ELR (cell line): ENCODE results near the gene GALM.
"Not testable (repeated sequence)": the region's sequence is repeated elsewhere in the genome, so short reads cannot be mapped to it uniquely, and the experiment has no call there.

Experiments used
- DNase-seq: peaks from one replicate; pipeline ENCODE4 v3.0.0-alpha.2; 2015; ENCODE audit warnings: low read depth

GALM gene

DNA sequence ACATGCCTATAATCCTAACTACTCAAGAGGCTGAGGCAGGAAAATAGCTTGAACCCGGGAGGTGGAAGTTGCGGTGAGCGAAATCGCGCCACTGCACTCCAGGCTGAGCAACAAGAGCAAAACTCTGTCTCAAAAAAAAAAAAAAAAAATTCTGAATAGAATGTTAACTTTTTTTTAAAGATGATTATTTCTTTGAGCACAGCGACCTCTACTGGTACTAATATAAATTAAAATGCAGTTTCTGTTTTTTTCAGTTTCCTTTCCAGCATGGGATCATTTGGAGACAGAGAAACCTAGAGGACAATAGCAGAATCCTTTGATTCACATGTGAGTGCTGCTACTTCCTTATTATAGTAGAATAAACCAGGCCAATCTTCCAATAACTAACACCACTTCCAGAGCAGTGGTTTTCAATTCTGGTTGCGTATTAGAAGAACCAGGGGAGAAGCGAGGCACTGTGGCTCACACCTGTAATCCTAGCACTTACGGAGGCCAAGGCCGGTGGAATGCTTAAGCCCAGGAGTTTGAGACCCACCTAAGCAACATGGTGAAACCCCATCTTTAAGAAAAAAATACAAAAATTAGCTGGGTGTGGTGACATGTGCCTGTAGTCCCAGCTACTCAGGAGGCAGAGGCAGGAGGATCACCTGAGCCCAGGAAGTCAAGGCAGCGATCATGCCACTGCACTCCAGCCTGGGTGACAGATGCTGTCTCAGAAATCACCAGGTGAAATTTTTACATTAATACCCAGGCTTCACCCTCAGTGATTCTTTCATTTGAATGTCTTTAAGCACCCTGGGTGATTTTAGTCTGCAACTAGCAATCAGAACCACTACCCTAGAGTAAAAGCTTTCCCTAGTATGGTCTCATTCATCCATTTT is 75.2 kb downstream of the GALM start:
- DNase-seq, result peak; percentile 72

DNA sequence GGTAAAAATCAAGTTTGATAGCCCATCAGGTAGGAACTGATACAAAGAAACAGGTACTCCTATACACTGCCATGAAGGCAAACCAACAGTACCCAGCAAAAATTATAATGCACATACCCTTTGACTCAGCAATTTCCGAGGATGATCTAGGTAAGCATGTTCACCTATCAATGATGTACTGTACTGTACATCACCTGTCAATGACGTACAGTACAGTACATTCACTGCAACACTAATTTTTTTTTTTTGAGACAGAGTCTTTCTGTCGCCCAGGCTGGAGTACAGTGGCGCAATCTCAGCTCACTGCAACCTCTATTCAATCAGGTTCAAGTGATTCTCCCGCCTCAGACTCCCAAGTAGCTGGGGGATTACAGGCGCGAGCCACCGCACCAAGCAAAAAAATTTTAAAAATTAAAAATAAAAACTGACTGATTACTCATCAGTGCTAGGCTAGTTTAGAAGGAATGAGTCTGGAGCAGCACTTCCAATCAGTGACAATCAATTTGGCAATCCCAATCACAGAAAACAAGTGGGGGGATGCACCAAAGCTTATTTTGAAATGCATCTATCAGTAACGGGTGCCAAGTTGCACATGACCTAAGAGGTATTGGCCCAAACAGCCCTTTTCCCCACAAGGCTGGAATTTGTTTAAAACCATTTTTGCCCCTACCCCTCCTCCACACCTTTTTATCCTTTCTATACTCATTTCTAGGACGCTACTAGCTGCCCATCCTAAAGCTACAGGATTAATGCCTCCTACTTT is 77.1 kb downstream of the GALM start:
- no peak for DNase-seq

DNA sequence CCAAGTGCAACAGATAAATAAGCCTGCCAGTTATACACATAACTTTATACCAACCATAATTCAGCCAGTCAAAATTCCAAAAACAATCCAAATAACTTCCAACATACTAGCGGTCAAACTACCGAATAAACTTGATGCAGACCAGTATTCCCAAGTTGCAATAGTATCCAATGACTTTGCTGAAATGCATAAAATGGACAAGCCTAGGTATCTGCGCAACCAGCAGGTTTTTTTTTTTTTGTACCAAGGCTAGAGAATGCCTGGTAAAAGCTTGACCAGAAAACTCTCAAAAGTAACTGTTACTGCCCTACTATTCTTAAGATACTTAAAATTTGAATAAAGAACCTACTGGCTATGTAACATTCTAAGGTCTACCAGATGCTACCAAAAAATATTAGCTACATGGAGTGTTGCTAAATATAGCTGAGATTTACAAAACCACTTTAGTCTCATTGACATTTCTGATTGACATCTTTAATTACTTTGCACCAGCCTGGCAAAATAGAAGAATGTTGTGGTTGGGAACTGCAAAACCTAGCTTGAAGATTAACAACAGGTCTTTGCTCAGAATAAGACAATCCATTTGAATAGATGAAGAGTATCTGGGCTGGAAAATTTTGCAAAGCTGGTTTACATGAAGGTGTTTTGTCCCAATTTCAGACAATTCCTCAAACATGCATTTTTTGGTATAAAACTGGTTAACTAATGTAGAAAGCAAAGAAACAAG is 77.9 kb downstream of the GALM start:
- no peak for DNase-seq

DNA sequence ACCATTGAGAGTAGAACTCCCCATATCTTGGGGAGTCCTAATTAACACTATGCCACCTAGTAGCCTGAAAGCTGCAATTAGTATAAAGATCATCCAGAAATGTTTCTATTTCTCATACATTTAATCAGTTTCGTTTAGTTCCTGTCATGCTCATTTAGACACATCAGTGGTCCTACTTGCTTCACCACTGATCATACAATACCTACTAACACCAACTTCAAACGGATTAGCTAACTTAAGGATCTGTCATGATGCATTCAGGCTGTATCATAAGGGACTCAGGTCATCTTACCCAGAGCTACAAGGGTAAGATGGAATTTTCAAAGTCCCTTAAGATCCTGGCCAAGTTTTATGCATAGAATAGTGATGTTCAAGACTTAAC is 78.5 kb downstream of the GALM start:
- no peak for DNase-seq

DNA sequence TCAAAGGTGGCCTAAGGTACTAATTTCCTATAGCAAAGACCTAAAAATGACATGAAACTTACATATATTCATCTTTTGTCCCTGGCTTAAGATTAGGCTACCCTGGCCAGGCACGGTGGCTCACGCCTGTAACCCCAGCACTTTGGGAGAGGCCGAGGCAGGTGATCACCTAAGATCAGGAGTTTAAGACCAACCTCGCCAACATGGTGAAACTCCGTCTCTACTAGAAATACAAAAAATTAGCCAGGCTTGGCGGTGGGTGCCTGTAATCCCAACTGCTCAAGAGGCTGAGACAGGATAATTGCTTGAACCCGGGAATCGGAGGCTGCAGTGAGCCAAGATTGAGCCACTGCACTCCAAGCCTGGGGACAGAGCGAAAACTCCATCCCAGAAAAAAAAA is 79.4 kb downstream of the GALM start:
- DNase-seq, result no peak

DNA sequence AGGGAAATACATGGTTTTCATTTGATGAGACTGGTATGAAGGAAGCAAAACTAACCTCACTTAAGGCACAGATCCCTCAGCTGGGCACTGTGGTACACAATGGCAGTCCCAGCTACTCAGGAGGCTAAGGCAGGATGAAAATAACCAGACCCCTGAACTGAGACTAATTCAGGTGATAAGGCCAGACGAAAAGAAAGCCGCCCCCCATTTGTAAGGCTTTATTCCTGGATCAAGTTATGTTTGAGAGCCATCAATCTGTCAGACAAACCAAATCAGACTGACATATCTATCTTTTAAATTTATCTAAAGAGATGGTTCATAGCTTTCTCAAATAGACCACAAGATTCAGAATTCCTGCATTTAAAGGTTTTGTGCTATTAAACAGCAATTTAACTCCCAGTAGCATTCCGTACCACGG is 81.1 kb downstream of the GALM start:
- no peak for DNase-seq

DNA sequence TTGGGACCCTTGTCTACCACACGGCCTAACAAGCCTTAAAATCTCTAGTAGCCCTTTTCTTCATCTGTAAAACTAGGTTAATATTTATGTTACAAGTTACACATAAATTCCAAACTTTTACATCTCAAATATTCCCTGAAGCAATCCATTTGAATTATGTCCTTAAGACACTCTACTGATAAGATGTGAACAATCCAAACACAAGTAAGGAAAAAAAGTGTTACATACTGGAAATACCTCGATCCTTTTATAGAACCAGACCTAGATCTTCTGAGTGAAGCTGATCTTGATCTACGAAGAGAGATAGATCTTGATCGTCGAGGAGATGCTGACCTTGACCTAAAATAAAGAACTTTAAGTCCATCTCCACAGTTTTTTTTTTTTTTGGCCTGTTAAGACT is 81.9 kb downstream of the GALM start:
- no peak for DNase-seq

DNA sequence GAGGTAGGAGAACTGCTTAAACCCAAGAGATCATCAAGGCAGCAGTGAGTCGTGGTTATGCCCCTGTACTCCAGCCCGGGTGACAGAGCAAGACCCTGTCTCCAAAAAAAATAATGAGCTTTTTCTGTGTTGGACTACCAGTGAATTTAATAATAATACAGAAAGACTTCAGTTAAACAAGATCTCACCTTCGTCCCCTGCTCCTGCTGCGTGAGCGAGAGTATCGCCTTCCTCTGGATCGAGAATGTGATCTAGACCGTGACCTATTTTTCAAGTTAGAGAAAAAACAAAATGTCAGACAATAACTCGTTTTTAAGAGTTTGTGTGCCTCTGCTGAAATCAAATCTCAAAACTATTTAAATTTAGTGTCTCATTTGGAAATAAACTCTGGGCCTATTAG is 82.5 kb downstream of the GALM start:
- no peak for DNase-seq

DNA sequence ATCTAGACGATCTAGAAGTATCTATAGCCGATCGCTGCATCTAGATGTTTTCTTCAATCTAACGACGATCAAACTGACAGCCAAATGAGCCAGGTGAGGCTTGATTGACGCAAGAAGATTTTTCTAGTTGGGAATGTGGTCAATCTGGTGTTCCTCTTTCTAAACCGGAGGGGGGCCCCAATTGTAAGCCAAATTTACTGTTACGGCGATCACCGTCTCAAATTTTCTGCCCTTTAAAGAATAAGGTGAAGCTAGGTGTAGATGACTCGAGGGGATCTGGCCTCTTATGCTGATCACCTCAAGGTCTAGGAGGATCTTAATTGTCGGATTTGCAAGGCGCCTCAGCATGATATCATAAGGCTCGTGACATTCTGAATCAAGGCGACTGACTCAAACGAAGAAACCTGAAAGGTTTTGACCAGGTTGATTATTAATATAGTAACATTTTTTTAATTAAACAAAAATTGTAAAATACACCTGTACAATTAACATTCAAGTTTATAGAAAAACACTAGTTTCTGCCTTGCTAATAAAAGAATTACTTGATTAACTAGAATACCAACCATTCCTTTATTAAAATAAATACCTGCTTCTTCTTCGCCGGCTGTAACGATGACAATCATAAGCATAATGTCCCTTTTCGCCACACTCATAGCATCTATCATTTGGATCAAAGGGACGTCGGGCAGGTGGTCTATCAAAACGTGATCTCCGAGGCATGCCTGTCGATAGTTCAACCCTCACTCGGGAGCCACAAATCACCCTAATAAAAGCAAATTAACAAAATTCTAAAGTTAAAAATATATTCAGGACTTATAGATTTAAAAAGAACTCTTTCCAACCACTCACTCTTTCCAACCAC is 83.3 kb downstream of the GALM start:
- no peak for DNase-seq

DNA sequence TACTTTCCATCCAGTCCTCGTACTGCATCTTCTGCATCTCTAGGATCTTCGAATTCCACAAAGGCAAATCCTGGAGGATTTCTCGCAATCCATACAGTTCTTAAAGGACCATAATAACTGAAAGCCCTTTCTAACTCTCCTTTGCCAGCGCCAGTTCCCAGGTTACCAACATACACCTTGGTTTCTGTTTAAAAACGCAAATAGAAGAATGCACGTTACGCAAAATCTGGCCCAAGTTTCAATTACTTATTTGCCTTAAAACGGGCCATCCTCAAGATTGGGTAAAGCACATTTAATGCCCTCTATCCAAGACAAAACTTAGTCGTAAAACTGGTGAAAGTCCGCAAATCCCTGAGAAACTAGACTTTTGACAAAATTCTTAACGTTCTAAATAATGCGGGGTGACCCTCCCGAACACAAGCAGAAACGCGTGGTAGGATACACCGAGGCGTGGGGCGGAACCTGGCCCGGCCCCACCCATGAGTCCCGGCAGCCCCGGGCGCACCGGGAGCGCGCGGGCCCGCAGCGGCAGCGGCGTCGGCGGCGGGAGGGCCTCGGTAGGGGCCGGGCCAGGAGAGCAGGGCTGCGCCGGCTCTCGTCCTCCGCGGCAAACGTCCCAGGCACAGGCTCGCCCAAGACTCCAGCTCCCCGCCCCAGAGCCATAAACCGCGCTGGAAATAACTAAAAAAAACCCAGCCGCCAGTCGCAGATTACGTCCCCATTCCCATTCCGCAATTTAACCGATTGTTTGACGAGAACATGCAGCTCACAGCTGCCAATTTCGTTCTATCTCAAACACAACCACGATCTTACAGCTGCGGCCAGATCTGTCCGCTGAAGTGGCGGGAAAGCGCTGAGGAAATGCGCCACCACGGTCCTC is 84.3 kb downstream of the GALM start:
- peak; percentile 40 for DNase-seq

DNA sequence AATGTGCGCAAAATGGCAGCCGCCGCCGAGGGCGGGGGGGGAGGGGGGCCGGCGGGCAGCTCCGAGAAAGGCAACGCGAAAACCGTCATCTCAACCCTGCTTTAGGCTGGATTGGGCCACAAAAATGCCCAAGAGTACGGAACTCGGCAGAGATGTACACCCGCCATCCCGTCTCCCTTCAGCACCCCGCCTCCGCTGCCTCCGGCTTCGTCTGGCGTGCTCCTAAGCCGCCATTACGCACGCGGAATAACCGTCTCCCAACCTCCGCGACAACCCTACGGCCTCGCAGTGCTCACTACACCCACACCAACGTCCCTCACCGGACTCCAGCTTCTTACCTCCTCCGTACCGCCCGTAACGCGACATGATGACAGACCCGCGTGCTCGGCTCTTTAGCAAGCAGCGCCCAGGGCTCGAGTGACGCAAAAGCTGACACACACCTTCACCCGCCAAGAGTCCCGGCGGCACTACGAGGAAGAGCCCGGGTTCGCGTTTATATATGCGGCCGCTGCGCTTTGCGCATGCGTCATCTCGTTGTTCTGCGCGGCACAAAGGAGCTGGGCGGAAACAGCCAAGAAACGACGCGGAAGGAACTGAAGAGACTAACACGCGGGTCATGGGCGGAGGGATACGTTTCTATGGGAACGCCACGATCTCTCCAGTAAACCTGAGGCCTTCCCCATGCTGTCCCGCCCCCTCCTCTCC is 85.1 kb downstream of the GALM start, which contains the start of gene SRSF7:
SRSF7 (minus strand) TSS at position 471 of the 705 bp plus-strand sequence; CDS start at position 366, 105 bp downstream.
- peak; percentile 100 for DNase-seq

DNA sequence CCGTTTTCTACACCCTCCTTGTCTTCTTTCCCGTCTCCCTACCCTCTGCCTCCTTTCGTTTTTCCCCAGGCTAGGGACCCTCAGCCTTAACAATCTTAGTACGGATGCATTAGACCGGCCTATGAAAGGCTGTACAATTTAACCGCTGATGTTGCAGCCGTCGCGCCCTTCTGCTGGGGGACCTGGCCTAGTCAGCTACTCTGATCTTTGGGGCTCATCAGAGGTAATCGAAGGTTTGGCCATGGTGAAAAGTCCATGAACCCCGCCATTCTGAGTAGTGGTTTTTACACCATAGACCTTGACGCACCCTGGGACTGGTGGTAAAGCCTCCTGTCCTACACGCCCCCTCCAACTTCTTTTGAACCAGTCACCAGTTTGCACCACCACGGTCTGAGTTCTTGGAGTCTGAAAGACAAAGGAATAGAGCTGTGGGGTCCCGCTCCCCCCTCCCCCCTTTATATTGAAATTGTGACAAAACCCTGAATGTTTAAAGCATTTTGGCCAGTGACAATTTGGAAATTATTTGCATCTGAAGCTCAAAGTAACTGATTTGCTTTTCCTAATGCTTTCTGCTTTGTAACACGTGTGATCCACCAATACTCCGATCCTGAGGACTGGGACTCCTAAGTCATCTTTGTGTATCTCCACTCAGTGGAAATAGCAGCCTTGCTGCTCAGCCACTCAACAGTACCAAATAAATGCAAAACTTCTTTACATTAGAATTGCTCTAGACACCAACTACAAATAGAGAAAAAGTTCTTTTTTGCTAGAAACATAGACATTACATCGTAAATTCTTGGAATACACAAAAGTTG is 85.9 kb downstream of the GALM start:
- DNase-seq, result peak; percentile 60

DNA sequence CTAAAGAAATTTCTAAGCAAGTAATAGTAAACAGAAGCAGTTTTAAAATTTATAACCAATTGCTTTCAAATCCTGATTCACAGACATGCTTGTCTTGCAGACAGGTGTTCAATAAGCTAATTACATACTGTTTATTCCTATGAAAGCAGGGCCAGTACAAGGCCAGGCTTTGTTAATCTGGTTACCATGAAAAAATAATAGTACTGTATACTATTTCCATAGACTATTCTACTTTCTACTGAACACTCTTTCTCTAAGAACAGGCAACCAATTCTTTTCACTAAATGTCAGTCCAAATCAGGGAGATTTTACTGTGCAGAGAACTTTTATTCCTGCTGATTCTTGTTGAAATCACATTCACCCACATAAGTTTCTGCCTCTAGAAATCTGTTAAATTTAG is 88.1 kb downstream of the GALM start:
- DNase-seq, result no peak

DNA sequence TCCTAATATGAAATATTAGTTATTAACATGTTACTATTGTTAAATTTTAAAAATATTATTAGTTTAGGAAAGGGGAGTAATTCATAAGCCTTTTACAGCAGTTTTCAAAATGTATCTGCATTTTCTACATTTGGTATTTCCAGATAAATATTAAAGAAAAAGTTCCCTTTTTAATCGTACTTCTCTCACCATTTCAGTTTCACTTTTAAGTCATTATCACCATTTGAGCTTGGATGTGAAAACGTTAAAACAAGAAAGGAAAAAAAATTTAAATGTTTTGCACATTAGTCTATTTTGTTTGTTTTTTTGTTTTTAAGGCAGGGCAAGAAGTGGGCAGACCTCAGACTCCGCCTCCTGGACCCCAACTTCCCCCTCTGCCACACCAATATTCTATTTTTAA is 88.6 kb downstream of the GALM start:
- DNase-seq, result no peak

DNA sequence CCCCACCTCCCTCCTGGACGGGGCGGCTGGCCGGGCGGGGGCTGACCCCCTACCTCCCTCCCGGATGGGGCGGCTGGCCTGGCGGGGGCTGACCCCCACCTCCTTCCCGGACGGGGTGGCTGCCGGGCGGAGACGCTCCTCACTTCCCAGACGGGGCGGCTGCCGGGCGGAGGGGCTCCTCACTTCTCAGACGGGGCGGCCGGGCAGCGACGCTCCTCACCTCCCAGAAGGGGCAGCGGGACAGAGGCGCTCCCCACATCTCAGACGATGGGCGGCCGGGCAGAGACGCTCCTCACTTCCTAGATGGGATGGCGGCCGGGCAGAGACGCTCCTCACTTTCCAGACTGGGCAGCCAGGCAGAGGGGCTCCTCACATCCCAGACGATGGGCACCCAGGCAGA is 90.0 kb downstream of the GALM start:
- DNase-seq, result not testable (repeated sequence)

DNA sequence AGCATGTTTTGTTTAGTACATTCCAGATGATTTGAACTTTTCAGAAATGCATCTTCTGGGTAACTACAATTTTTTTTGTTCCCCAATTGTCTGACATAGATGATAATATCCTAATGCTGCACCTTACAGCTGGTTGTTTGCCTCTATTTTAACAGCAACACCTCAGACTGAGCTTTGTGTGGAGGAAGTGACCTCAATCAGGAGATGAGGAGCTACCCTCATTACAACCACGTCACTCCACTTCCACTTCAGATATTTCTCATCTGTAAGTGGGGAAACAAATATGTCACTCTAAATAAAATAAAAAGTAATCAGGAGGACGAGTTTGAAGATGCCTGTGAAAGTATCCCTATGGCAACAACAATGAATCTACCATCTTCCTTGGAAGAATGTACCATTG is 97.3 kb downstream of the GALM start:
- no peak for DNase-seq

DNA sequence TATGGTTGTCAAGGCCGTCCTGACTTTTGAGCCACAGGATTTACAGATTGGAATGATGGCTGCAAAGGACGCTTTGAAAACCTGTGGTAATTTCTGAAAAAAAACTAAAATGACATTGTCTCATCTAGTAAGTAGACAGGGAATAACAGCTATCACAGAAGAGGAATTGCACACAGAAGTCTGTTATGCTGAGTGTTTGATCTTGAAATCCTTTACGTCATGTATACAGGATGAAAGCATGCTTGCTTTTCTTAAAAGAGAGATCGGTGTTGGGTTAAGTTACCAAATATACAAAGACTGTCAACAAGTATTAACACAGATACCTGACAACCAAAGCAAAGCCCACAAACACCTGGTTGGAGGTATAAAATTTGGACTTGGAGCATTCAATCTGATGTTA is 97.8 kb downstream of the GALM start:
- DNase-seq, result no peak

DNA sequence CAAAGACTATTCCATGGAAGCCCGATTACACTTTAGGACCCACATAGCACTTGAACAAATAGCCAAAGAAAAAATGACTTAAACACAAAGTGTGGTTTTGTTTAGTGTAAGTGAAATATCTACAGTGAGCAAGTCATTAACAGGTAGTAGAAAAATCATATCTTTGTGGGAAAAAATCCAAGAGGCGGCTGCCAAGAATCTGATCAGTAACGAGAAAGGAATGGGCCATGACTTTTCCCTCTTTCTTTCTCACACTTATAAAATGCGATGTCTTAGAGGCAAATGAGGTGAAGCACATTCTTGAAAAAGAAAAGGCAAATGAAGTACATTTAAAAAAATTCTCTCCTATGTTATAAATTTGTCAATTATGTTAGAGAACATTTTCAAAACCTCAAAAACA is 99.2 kb downstream of the GALM start:
- peak; percentile 76 for DNase-seq

DNA sequence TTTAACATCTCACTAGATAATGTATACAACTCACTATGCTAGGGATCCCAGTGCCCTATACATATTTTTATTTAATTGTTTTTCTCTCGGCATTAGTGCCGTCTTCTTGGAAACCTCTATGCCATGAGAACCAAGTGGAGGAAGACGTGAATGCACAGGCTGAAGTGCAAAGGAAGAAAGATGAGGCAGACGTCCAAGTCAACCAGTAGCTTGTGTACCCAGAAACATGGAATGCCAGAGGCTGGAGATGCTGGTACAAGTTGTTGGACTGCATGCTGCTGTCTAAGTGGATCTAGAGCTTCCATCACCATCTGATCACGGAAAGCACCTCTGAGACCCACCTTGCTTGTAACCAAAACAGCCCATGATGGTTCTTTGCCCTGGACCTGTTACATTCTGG is 99.6 kb downstream of the GALM start:
- no peak for DNase-seq
